A673 (cell line): ENCODE results near the gene IL1RAPL2. TPM values are rescaled to one million over a fixed set of nuclear protein-coding genes. Genes with fewer than 3 reads are reported as not detected.
"Not testable (repeated sequence)": the region's sequence is repeated elsewhere in the genome, so short reads cannot be mapped to it uniquely, and the experiment has no call there.

Experiments used
- BruUV-seq: library from RNA; stranded (reverse); fragments of 400-500 nt; replicated peaks from 2 replicates; lab custom pipeline; 2021; lab: Mats Ljungman, UMichigan
- CTCF ChIA-PET: fragments of 300-600 bp; sonication (Branson Sonifier 250); formaldehyde crosslinking; loops from one replicate; lab custom pipeline; 2022; ENCODE audit warnings: antibody characterized with exemption; lab: Charles Lee
- POLR2A ChIA-PET: fragments of 300-600 bp; sonication (Branson Sonifier 250); formaldehyde crosslinking; loops from one replicate; lab custom pipeline; 2022; ENCODE audit warnings: antibody characterized with exemption; ENCODE audit not compliant: low non-redundant PET; lab: Charles Lee
- DNase-seq: peaks from one replicate; pipeline ENCODE4 v3.0.0-alpha.2; 2015; ENCODE audit warnings: low spot score
- H3K27ac ChIP-seq: fragments of 200-600 bp; sonication (generic); 2 replicates; pipeline ENCODE4 v1.5.1; 2016; ENCODE audit warnings: mixed run types, low read depth, mild to moderate bottlenecking, mixed read lengths, antibody characterized with exemption, low read length; ENCODE audit not compliant: poor library complexity, severe bottlenecking
- H3K27me3 ChIP-seq: fragments of 200-600 bp; sonication (generic); replicated peaks from 2 replicates; pipeline ENCODE4 v1.6.1; 2017; ENCODE audit warnings: mixed run types, low read depth, mild to moderate bottlenecking, mixed read lengths, antibody characterized with exemption, low read length; ENCODE audit not compliant: insufficient read depth, poor library complexity
- H3K36me3 ChIP-seq: fragments of 200-600 bp; sonication (generic); 2 replicates; pipeline ENCODE4 v1.6.1; 2016; ENCODE audit warnings: mixed run types, mild to moderate bottlenecking, mixed read lengths, antibody characterized with exemption, low read length; ENCODE audit not compliant: insufficient read depth, poor library complexity, severe bottlenecking
- H3K4me1 ChIP-seq: fragments of 200-600 bp; sonication (generic); 2 replicates; pipeline ENCODE4 v1.6.1; 2017; ENCODE audit warnings: mixed run types, mild to moderate bottlenecking, mixed read lengths, antibody characterized with exemption, low read length; ENCODE audit not compliant: insufficient read depth, poor library complexity, severe bottlenecking
- H3K4me3 ChIP-seq: fragments of 200-600 bp; sonication (generic); 2 replicates; pipeline ENCODE4 v1.5.1; 2016; ENCODE audit warnings: low read depth, mixed run types, mild to moderate bottlenecking, mixed read lengths, low read length; ENCODE audit not compliant: poor library complexity, severe bottlenecking
- H3K9me3 ChIP-seq: fragments of 200-600 bp; sonication (generic); 2 replicates; pipeline ENCODE4 v1.6.1; 2016; ENCODE audit warnings: mixed run types, low read depth, mild to moderate bottlenecking, mixed read lengths, antibody characterized with exemption, low read length; ENCODE audit not compliant: poor library complexity, severe bottlenecking
- EZH2 ChIP-seq: fragments of 200-600 bp; sonication (generic); IDR thresholded peaks from 2 replicates; pipeline ENCODE4 v1.6.1; 2017; ENCODE audit warnings: borderline replicate concordance, low read depth, mild to moderate bottlenecking, mixed read lengths, antibody characterized with exemption, low read length; ENCODE audit not compliant: poor library complexity, severe bottlenecking
- intact Hi-C: fragments of 100-400 bp; cut with micrococcal nuclease; formaldehyde crosslinking; loops from one replicate; pipeline ENCODE4 v1.10.0; 2022; ENCODE audit not compliant: unreplicated experiment
- total RNA-seq: library from RNA; stranded (reverse); gene quantifications from 2 replicates; pipeline ENCODE4 v1.2.3, GENCODE V29; 2021
- TF ChIP-seq, protein P1 (sequence below): fragments of 300-800, 200-600 bp; sonication (generic); conservative IDR thresholded peaks from 2 replicates; pipeline ENCODE4 v1.5.1; 2017; ENCODE audit warnings: low read depth, mild to moderate bottlenecking, antibody characterized with exemption, low read length, moderate library complexity, mixed read lengths

IL1RAPL2 gene
- total RNA-seq, 1 experiment from 2014 or later: not detected

GRCh38 chrX:104539081-104539480 lies 26.9 kb upstream of the IL1RAPL2 start:
- no TSS peak for BruUV-seq
- CTCF ChIA-PET: no interaction called here

GRCh38 chrX:104542447-104542846 lies 23.6 kb upstream of the IL1RAPL2 start:
- H3K4me1 ChIP-seq, H3K4me3 ChIP-seq, DNase-seq, BruUV-seq, H3K27me3 ChIP-seq, POLR2A ChIA-PET, H3K27ac ChIP-seq, CTCF ChIA-PET, H3K36me3 ChIP-seq, H3K9me3 ChIP-seq, intact Hi-C loops: not testable (repeated sequence)

More at GRCh38 chrX:104539081-104539480, 26.9 kb upstream of the IL1RAPL2 start:
- intact Hi-C loops: no loop called here
- DNase-seq: no peak
- Histone ChIP-seq H3K9me3 (no peaks in the 10 kb centered on the region), H3K4me3 (no peak overlapping the region), H3K36me3 (no peaks in the 10 kb centered on the region), H3K4me1 (no peaks in the 10 kb centered on the region), H3K27me3 (no peaks in the 10 kb centered on the region), H3K27ac (no peak overlapping the region)
- no peak for TF ChIP-seq EZH2
- TF ChIP-seq, protein P1, sequence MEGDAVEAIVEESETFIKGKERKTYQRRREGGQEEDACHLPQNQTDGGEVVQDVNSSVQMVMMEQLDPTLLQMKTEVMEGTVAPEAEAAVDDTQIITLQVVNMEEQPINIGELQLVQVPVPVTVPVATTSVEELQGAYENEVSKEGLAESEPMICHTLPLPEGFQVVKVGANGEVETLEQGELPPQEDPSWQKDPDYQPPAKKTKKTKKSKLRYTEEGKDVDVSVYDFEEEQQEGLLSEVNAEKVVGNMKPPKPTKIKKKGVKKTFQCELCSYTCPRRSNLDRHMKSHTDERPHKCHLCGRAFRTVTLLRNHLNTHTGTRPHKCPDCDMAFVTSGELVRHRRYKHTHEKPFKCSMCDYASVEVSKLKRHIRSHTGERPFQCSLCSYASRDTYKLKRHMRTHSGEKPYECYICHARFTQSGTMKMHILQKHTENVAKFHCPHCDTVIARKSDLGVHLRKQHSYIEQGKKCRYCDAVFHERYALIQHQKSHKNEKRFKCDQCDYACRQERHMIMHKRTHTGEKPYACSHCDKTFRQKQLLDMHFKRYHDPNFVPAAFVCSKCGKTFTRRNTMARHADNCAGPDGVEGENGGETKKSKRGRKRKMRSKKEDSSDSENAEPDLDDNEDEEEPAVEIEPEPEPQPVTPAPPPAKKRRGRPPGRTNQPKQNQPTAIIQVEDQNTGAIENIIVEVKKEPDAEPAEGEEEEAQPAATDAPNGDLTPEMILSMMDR: no peak
- POLR2A ChIA-PET: no interaction called here

DNA sequence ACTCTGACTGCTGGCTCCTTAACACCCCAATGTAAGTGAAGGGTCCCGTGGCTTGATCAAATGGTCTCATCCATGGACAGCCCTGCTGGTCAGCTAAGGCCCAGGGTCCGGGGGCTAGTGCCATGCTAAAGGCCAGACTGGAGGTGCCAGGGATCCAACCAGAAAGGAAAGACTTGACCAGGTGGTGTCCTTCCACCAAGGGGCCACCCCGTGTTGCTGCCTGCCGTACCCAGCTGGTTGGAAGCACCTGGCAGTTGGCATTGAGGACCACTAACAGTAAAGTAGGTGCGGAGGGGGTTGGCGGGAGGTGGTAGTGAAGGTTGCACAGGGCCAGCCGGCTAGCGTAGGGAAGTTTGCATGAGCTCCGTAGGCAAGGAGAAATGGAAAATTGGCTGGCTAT lies 1.7 kb upstream of the IL1RAPL2 start:
- H3K9me3 ChIP-seq: no peaks in the 10 kb centered on the region
- TF ChIP-seq EZH2: no peak
- CTCF ChIA-PET: no interaction called here
- H3K27ac ChIP-seq: no peak overlapping the region
- POLR2A ChIA-PET: no interaction called here
- no peaks in the 10 kb centered on the region for H3K36me3 ChIP-seq
- no TSS peak for BruUV-seq
- H3K27me3 ChIP-seq: peaks cover 50% of the 10 kb centered on the region
- DNase-seq: no peak
- no peaks in the 10 kb centered on the region for H3K4me1 ChIP-seq
- no peak overlapping the region for H3K4me3 ChIP-seq
- intact Hi-C loops: no loop called here

GRCh38 chrX:104564921-104565703 lies 887 bp upstream of the IL1RAPL2 start:
- CTCF ChIA-PET: no interaction called here
- DNase-seq: no peak
- BruUV-seq: no TSS peak
- Histone ChIP-seq H3K27me3 (peaks cover 58% of the 10 kb centered on the region), H3K4me3 (no peak overlapping the region), H3K9me3 (no peaks in the 10 kb centered on the region), H3K36me3 (no peaks in the 10 kb centered on the region), H3K27ac (no peak overlapping the region), H3K4me1 (no peaks in the 10 kb centered on the region)
- POLR2A ChIA-PET: no interaction called here
- intact Hi-C loops: loop anchor here (5.0 kb wide), 1 partner anchor 357 kb away; no protein-coding TSS in a partner anchor
- TF ChIP-seq, protein P1: no peak
- TF ChIP-seq EZH2: no peak
